ENCODE data around the gene PCDHGA9. TPM values are rescaled to one million over a fixed set of nuclear protein-coding genes. Genes with fewer than 3 reads are reported as not detected.
"Not testable (repeated sequence)": the region's sequence is repeated elsewhere in the genome, so short reads cannot be mapped to it uniquely, and the experiment has no call there.

The PCDHGA9 gene
- total RNA-seq, 1 experiment from 2014 or later: 0.89 TPM

DNA sequence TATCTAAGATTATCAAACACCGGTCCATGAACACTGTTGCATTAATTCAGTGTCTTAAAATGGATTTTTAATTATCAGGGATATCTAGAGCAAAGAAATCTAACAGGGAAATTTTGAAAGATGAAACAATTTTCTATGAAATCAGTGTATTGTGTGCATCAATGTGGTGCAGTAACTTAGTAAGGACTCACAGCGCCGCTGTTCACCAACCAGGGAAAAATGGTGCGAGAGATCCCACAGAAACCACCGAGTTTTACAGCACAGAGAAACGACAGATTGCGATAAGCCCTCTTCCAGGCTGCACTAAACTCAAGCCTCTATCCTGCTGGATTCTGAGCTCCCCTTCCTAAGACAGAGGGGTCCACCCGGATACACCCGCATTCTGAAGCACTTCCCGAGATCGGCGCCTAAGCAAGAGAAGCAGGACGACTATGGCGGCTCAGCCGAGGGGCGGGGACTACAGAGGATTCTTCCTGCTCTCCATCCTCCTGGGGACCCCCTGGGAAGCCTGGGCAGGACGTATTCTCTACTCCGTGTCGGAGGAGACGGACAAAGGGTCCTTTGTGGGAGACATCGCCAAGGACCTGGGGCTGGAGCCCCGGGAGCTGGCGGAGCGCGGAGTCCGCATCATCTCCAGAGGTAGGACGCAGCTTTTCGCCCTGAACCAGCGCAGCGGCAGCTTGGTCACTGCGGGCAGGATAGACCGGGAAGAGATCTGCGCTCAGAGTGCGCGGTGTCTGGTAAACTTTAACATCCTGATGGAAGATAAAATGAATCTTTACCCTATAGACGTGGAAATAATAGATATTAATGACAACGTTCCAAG lies 19.9 kb upstream of the PCDHGA9 start, which contains the start of gene PCDHGA7:
TSS of gene PCDHGA7 (plus strand) at position 274 of the 826 bp plus-strand sequence. CDS start at position 432, 158 bp downstream.
- Mint-ChIP-seq H3K9me3 (ENCODE audit: unreplicated experiment) (no peaks in the 10 kb centered on the region), H3K36me3 (ENCODE audit: insufficient read depth, unreplicated experiment) (peaks cover 4% of the 10 kb centered on the region), H3K4me1 (ENCODE audit: insufficient read depth, unreplicated experiment) (no peaks in the 10 kb centered on the region), H3K4me3 (ENCODE audit: unreplicated experiment) (peak within 1 kb of the TSS; percentile 64), H3K27me3 (ENCODE audit: insufficient read depth, unreplicated experiment) (no peaks in the 10 kb centered on the region), H3K27ac (ENCODE audit: low read depth, unreplicated experiment) (no peak within 1 kb of the TSS)
- CTCF ChIA-PET: interaction anchor here (0.6 to 1.9 kb wide), 22 partner anchors 9 to 234 kb away, joined by 3 to 12 read pairs (median 4); partner anchors contain the start of genes PCDHB11, PCDHGA8, PCDHGC3 and TAF7
- POLR2A ChIA-PET: interaction anchor here (1.0 to 1.2 kb wide), 3 partner anchors 62 to 178 kb away, joined by 3 to 4 read pairs (median 4); partner anchors contain the start of gene TAF7
- intact Hi-C loops (cut with micrococcal nuclease): no loop called here
- DNase-seq (ENCODE audit: unreplicated experiment): no peak
- TF ChIP-seq, protein P1, sequence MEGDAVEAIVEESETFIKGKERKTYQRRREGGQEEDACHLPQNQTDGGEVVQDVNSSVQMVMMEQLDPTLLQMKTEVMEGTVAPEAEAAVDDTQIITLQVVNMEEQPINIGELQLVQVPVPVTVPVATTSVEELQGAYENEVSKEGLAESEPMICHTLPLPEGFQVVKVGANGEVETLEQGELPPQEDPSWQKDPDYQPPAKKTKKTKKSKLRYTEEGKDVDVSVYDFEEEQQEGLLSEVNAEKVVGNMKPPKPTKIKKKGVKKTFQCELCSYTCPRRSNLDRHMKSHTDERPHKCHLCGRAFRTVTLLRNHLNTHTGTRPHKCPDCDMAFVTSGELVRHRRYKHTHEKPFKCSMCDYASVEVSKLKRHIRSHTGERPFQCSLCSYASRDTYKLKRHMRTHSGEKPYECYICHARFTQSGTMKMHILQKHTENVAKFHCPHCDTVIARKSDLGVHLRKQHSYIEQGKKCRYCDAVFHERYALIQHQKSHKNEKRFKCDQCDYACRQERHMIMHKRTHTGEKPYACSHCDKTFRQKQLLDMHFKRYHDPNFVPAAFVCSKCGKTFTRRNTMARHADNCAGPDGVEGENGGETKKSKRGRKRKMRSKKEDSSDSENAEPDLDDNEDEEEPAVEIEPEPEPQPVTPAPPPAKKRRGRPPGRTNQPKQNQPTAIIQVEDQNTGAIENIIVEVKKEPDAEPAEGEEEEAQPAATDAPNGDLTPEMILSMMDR (IDR thresholded peaks at IDR 0.05; ENCODE audit: unreplicated experiment): peak; percentile 18
- TSS peak; percentile 39 for BruUV-seq (replicated peaks)

DNA sequence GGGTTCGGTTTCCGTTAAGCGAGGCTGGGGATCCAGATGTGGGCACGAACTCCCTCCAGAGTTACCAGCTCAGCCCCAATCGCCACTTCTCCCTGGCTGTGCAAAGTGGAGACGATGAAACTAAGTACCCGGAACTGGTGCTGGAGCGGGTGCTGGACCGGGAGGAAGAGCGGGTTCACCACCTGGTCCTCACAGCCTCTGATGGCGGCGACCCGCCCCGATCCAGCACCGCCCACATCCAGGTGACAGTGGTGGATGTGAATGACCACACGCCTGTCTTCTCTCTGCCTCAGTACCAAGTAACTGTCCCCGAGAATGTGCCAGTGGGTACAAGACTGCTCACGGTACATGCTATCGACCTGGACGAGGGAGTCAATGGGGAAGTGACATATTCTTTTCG lies 19.2 kb upstream of the PCDHGA9 start:
- no peaks in the 10 kb centered on the region for H3K4me1 Mint-ChIP-seq (ENCODE audit: insufficient read depth, unreplicated experiment)
- no peak overlapping the region for H3K4me3 Mint-ChIP-seq (ENCODE audit: unreplicated experiment)
- intact Hi-C loops (cut with micrococcal nuclease): no loop called here
- TF ChIP-seq, protein P1 (IDR thresholded peaks at IDR 0.05; ENCODE audit: unreplicated experiment): no peak
- ChIA-PET CTCF (interaction anchor here (0.6 to 1.9 kb wide), 18 partner anchors 9 to 234 kb away, joined by 3 to 12 read pairs (median 4); partner anchors contain the start of genes PCDHB11, PCDHGA8, PCDHGC3 and TAF7), POLR2A (interaction anchor here (1.1 to 1.2 kb wide), 2 partner anchors 141 to 178 kb away, joined by 3 to 4 read pairs; no protein-coding TSS in a partner anchor)
- BruUV-seq (replicated peaks): no TSS peak
- H3K36me3 Mint-ChIP-seq (ENCODE audit: insufficient read depth, unreplicated experiment): peaks cover 4% of the 10 kb centered on the region
- H3K27me3 Mint-ChIP-seq (ENCODE audit: insufficient read depth, unreplicated experiment): no peaks in the 10 kb centered on the region
- no peak for DNase-seq (ENCODE audit: unreplicated experiment)
- peaks cover 2% of the 10 kb centered on the region for H3K9me3 Mint-ChIP-seq (ENCODE audit: unreplicated experiment)
- H3K27ac Mint-ChIP-seq (ENCODE audit: low read depth, unreplicated experiment): no peak overlapping the region

DNA sequence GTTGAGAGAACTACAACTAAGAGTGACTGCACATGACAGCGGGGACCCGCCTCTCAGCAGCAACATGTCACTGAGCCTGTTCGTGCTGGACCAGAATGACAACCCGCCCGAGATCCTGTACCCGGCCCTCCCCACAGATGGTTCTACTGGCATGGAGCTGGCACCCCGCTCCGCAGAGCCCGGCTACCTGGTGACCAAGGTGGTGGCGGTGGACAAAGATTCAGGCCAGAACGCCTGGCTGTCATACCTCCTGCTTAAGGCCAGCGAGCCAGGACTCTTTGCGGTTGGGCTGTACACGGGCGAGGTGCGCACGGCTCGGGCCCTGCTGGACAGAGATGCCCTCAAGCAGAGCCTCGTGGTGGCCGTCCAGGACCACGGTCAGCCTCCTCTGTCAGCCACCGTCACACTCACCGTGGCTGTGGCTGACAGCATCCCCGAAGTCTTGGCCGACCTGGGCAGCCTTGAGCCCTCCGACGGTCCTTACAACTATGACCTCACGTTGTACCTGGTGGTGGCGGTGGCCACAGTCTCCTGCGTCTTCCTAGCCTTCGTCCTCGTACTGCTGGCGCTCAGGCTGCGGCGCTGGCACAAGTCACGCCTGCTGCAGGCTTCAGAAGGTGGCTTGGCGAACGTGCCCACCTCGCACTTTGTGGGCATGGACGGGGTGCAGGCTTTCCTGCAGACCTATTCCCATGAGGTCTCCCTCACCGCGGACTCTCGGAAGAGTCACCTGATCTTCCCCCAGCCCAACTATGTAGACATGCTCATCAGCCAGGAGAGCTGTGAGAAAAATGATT lies 17.9 kb upstream of the PCDHGA9 start:
- no peaks in the 10 kb centered on the region for H3K4me1 Mint-ChIP-seq (ENCODE audit: insufficient read depth, unreplicated experiment)
- peaks cover 14% of the 10 kb centered on the region for H3K9me3 Mint-ChIP-seq (ENCODE audit: unreplicated experiment)
- ChIA-PET CTCF (interaction anchor here (1.1 kb wide), 1 partner anchor 179 kb away, joined by 4 read pairs; no protein-coding TSS in a partner anchor), POLR2A (no interaction called here)
- no peaks in the 10 kb centered on the region for H3K27me3 Mint-ChIP-seq (ENCODE audit: insufficient read depth, unreplicated experiment)
- no peak for DNase-seq (ENCODE audit: unreplicated experiment)
- H3K4me3 Mint-ChIP-seq (ENCODE audit: unreplicated experiment): no peak overlapping the region
- H3K27ac Mint-ChIP-seq (ENCODE audit: low read depth, unreplicated experiment): no peak overlapping the region
- TF ChIP-seq, protein P1 (IDR thresholded peaks at IDR 0.05; ENCODE audit: unreplicated experiment): no peak
- H3K36me3 Mint-ChIP-seq (ENCODE audit: insufficient read depth, unreplicated experiment): peaks cover 4% of the 10 kb centered on the region
- intact Hi-C loops (cut with micrococcal nuclease): no loop called here
- BruUV-seq (replicated peaks): no TSS peak

DNA sequence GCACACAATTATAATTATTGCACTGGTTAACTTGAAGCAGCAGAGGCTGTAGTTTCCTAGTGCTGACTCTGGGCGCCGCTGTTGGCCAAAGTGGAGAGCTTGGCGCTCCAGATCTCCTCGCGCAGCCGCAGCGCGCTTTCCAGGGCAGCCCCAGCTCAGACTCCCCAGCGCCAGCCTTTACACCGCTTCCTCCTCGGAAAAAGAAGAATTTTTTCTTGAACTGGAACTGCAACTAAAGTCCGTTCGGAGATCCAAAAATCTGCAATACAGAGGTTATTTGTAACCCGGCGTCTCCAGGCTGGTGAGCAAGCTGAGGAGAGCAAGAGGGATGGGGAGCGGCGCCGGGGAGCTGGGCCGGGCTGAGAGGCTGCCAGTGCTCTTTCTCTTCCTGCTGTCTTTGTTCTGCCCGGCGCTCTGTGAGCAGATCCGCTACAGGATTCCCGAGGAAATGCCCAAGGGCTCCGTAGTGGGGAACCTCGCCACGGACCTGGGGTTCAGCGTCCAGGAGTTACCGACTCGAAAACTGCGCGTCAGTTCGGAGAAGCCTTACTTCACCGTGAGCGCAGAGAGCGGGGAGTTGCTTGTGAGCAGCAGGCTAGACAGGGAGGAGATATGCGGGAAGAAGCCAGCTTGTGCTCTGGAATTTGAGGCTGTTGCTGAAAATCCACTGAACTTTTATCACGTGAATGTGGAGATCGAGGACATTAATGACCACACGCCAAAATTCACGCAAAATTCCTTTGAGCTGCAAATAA lies 14.8 kb upstream of the PCDHGA9 start, which contains the start of gene PCDHGB4:
TSS of gene PCDHGB4 (plus strand) at position 142 of the 755 bp plus-strand sequence. CDS start at position 329, 187 bp downstream.
- H3K4me3 Mint-ChIP-seq (ENCODE audit: unreplicated experiment); intact Hi-C loops (cut with micrococcal nuclease); H3K27ac Mint-ChIP-seq (ENCODE audit: low read depth, unreplicated experiment); POLR2A ChIA-PET; H3K27me3 Mint-ChIP-seq (ENCODE audit: insufficient read depth, unreplicated experiment); H3K4me1 Mint-ChIP-seq (ENCODE audit: insufficient read depth, unreplicated experiment); DNase-seq (ENCODE audit: unreplicated experiment); H3K36me3 Mint-ChIP-seq (ENCODE audit: insufficient read depth, unreplicated experiment); BruUV-seq (replicated peaks): not testable (repeated sequence)
- peaks cover 20% of the 10 kb centered on the region for H3K9me3 Mint-ChIP-seq (ENCODE audit: unreplicated experiment)
- CTCF ChIA-PET: interaction anchor here (1.0 to 3.3 kb wide), 3 partner anchors 25 to 137 kb away, joined by 3 to 16 read pairs (median 8); partner anchors contain the start of genes PCDHGA10 and TAF7
